Stimulated activated CD4-positive, alpha-beta T cell treated with anti-CD3 and anti-CD28 coated beads, Interleukin-4, amount 100 ng/mL, for 48 hours (primary cell): Measurements from ENCODE around the gene RUSC2.
"Not testable (repeated sequence)": the region's sequence is repeated elsewhere in the genome, so short reads cannot be mapped to it uniquely, and the experiment has no call there.

Source experiments
- DNase-seq, 2 donors: peaks; one replicate each; pipeline ENCODE4 v3.0.0-alpha.2; 2020; ENCODE audit warnings: low read depth in 2 of 2

RUSC2 gene

DNA sequence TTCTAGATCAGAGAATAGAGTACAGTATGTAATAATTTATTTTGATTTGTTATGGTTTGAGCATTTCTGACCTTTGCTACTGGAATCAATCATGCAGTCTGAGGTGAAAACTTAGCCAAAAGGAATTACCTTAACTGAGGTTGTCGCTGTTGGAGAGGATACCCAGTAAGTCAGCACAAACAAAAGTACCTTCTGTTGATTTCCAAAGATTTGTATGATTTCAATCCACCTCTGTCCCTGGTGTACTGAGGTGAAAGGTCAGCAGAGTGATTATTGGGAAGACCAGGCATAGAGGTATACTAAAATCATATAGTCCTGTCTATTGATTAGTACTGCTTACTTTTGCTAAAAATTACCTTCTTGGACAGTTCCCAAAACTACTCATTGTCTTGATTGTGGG, 32.8 kb downstream of the RUSC2 start:
- DNase-seq, result no peak

DNA sequence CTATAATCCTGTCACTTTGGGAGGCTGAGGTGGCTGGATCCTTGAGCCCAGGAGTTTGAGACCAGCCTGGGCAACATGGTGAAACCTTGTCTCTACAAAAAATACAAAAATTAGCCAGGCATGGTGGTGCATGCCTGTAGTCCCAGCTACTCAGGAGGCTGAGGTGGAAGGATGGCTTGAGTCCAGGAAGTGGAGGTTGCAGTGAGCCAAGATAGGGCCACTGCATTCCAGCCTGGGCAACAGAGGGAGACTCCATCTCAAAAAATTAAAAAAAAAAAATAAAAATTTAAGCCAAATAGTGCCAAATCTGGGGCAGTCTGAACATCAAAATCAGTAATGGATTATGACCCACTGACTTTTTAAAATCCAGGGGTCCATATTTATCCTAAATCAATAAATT, 33.6 kb downstream of the RUSC2 start:
- not testable (repeated sequence) for DNase-seq

DNA sequence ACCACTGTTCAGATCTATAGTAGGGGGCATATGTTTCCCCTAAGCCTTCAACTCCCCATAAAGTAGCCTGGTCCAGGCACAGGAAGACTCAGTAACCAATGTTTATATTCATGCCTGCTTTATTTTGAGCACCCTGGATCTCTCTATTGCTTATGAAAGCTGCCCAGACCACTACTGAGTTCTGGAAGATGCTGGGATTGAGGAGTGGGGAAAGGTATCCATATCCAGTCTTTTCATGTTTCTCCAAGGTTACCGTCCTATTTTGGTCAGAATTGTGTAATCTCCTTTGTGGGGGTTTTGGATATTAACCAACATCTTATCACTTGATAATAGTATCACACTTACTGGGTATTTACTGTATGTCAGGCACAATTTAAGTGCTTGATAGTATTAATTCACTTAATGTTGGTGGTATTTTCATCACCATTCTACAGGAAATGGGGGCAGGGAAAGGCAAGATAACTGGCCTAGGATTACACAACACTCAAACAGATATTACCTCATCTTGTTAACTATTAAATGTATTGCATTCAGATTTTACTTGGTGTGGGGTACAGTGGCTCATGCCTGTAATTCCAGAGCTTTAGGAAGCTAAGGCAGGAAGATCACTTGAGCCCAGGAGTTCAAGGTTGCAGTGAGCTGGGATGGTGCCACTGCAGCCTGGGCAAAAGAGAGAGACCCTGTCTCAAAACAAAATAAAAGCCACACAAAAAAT, 36.3 kb downstream of the RUSC2 start:
- DNase-seq, result no peak

DNA sequence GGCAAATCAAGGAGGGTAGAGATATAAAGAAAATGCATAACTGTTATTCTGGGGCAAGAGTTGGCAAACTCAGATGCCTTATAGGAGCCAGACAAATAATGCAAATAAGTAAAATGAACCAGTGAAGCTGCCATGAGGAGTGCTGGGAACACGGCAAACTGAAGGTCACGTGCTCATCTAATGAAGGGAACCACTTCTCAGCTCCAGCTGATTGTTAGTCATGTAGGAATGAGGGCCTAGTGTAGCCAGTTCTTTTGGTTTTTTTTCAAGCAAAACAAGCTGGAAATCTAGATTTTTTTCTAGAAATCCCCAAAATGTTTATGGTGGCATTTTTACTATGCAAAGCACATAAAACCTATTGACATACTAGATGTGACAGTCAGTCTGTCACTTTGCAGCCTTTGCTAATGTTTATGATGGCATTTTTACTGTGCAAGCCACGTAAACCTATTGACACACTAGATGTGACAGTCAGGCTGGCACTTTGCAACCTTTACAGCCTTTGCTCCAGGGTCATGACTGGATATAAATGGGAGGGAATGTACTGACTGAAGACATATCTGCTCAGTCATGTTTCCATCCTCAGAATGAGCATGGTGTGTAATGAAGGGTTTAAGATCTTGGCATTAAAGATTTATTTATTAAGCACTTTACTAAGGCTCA, 39.4 kb downstream of the RUSC2 start:
- DNase-seq, result no peak

DNA sequence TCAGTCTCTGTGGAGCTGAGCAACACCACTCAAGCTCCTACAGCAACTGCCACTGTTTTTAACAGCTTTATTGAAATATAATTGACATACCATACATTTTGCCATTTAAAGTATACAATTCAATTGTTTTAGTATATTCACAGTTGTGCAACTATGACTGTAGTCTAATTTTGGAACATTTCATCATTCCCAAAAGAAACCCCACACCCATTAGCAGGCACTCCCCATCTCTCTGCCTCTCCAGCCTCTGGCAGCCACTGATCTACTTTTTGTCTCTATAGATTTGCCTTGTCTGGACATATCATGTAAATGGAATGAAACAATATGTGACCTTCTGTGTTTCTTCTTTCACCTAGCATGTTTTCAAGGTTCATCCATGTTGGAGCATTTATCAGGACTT, 43.5 kb downstream of the RUSC2 start:
- DNase-seq, result no peak

DNA sequence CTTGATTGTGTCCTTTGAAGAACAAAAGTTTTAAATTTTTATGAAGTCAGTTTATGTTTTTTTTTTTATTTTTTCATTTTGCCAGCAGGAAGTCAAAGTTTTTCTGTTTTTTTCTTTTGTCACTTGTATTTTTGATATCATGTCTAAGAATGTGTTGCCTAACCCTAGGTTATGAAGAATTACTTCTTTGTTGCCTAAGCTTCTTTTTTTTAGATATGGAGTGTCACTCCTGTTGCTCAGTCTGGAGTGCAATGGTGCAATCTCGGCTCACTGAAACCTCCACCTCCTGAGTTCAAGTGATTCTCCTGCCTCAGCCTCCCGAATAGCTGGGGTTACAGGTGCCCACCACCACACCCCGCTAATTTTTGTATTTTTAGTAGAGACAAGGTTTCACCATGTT, 45.0 kb downstream of the RUSC2 start:
- not testable (repeated sequence) for DNase-seq

DNA sequence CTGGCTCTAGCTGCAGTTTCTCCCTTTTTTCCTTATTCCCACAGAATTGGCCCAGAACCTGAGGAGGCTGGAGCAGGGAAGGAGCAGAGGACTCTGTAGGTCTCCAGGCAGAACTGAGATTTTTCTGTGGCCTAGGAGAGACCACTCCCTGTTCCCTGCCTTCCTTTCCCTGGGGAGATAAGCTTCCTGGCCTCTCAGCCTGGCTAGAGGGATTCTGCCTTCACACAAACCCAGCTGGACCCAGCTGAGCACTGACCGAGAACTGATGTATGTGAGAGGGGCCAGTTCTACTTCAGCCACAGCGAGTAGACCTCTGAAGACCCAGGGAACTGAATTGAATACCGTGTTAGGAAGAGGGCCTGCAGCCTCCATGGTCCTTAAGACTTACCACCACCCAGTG, 48.0 kb downstream of the RUSC2 start:
- DNase-seq, result no peak

DNA sequence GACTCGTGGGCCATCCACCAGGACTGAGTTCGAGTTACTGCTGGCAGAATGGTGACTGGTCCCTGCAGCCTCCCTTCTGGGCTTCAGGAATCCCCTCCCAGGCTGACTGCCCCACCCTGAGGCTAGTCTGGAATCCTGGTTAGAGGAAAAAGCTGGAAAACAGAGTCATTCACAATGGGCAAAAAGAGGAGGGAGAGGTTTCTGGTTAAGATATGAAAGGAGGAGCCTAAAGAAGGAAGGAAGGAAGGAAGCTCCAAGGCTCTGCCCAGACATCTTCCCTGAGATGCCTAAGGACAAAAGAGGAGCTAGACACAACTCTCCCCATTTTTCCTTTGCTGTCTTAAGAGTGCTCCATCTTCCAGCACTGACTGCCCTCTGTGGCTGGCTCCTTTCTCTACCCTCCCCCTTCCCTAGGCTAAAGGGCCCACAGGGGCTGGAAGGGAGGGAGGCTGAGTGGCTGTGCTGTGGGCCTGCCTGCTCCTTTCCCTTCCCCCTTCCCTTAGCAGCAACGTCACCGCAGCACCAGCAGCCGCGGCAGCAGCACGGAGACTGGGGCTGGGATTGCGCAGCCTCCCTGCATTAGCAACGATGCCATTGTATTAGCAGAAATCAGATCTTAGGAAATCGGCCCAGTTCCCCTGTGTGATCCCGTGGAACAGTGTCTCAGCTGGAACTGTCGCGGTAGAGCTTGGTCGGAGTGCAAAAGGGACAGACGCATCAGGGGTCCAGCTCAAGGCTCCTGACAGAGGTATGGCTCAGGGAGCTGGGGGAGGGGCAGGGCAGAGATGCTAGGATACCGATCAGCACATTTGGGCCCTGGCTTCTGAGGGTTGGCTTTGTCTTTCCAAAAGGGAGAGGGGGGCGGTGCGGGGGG, 48.7 kb downstream of the RUSC2 start:
- DNase-seq, result no peak
